Esophagus muscularis mucosa (tissue), 4 donors: ENCODE results near the gene CREBZF. TPM values are rescaled to one million over a fixed set of nuclear protein-coding genes. Genes with fewer than 3 reads are reported as not detected.
"Not testable (repeated sequence)": the region's sequence is repeated elsewhere in the genome, so short reads cannot be mapped to it uniquely, and the experiment has no call there.

Experiments
- DNase-seq: peaks from one replicate; pipeline ENCODE4 v3.0.0-alpha.2; 2017; ENCODE audit errors: extremely low spot score
- H3K27ac ChIP-seq, 4 donors: fragments of 200-600 bp; sonication (generic); replicated peaks in 1 of 4; 1 replicate in 3 of 4; 2 replicates in 1 of 4; pipeline ENCODE4 v1.5.1; 2016 to 2019; ENCODE audit warnings: mild to moderate bottlenecking in 1 of 4
- H3K27me3 ChIP-seq, 4 donors: fragments of 200-600 bp; sonication (generic); one replicate each; pipeline versions ENCODE4 v1.5.1 to v1.6.0; 2016 to 2019
- H3K36me3 ChIP-seq, 4 donors: fragments of 200-600 bp; sonication (generic); one replicate each; pipeline ENCODE4 v1.5.1; 2016 to 2019
- H3K4me1 ChIP-seq, 4 donors: fragments of 200-600 bp; sonication (generic); one replicate each; pipeline ENCODE4 v1.5.1; 2016 to 2019
- H3K4me3 ChIP-seq, 4 donors: fragments of 200-600 bp; sonication (generic); 1 replicate in 2 of 4; 2 replicates in 2 of 4; pipeline ENCODE4 v1.5.1; 2016 to 2019; ENCODE audit warnings: mild to moderate bottlenecking in 4 of 4, moderate library complexity in 1 of 4
- H3K9me3 ChIP-seq, 4 donors: fragments of 200-600 bp; sonication (generic); 1 replicate in 3 of 4; 2 replicates in 1 of 4; pipeline ENCODE4 v1.5.1; 2016 to 2019
- CTCF ChIP-seq, 3 experiments: fragments of 200-600 bp in 2 of 3; fragments of 450-650 bp in 1 of 3; sonication (generic) in 2 of 3; IDR thresholded peaks; one replicate each; pipeline ENCODE4 v1.5.1; 2017 to 2019; ENCODE audit warnings: antibody characterized with exemption in 3 of 3, mild to moderate bottlenecking in 2 of 3, moderate library complexity in 1 of 3
- EP300 ChIP-seq: sonication (generic); formaldehyde crosslinking; IDR thresholded peaks from one replicate; pipeline ENCODE4 v1.6.1; 2017; ENCODE audit warnings: antibody characterized with exemption
- POLR2A ChIP-seq: fragments of 450-650 bp; IDR thresholded peaks from one replicate; pipeline ENCODE4 v1.6.1; 2017; ENCODE audit warnings: antibody characterized with exemption, moderate library complexity, mild to moderate bottlenecking, low read depth
- POLR2AphosphoS5 ChIP-seq, 2 donors: sonication (generic); formaldehyde crosslinking; IDR thresholded peaks; one replicate each; pipeline ENCODE4 v1.6.1; 2017; ENCODE audit warnings: antibody characterized with exemption in 2 of 2
- WGBS: methylation state at CpG from one replicate; pipeline ENCODE4 v1.1.5; 2018; 5-methylcytosine and 5-hydroxymethylcytosine counted together
- intact Hi-C: fragments of 100-400 bp; cut with DNase I; formaldehyde crosslinking; loops from one replicate; pipeline ENCODE4 v1.15.1; 2023
- total RNA-seq, 4 donors: library from RNA; depleted of rRNA; stranded (reverse); fragments of >200 nt; gene quantifications; one replicate each; pipeline versions ENCODE4 v1.1.0 to v1.2.1, GENCODE V29; 2016

CREBZF gene
- total RNA-seq, 4 donors from 2014 or later: 34.8 to 60.6 (median 37.0) TPM

- no peak for DNase-seq
- Histone ChIP-seq H3K4me3 (no peak overlapping the region), H3K4me1 (peaks cover 11 to 31% (median 25%) of the 10 kb centered on the region in 4 donors), H3K27me3 (no peaks in the 10 kb centered on the region), H3K9me3 (no peaks in the 10 kb centered on the region), H3K27ac (no peak overlapping the region), H3K36me3 (no peaks in the 10 kb centered on the region)
- no peak for TF ChIP-seq POLR2AphosphoS5 (IDR thresholded peaks at IDR 0.05)
- TF ChIP-seq EP300: no peak
- no peak for TF ChIP-seq CTCF (IDR thresholded peaks at IDR 0.05)
- TF ChIP-seq POLR2A: no peak
- intact Hi-C loops: no loop called here
- WGBS: 91% methylated on average over 1 of the region's 1 CpG
These were observed 16.0 kb upstream of the CREBZF start for GRCh38 chr11:85680897-85681296.

- H3K4me1 ChIP-seq: peaks cover 0 to 19% (median 14%) of the 10 kb centered on the region in 4 donors
- H3K4me3 ChIP-seq: no peak overlapping the region
- WGBS: 68% methylated on average over 4 of the region's 4 CpGs
- TF ChIP-seq EP300 (no peak), POLR2A (no peak), CTCF (IDR thresholded peaks at IDR 0.05) (no peak), POLR2AphosphoS5 (IDR thresholded peaks at IDR 0.05) (no peak)
- H3K27ac ChIP-seq: no peak overlapping the region
- H3K36me3 ChIP-seq: no peaks in the 10 kb centered on the region
- DNase-seq: no peak
- H3K9me3 ChIP-seq: no peaks in the 10 kb centered on the region
- intact Hi-C loops: no loop called here
- no peaks in the 10 kb centered on the region for H3K27me3 ChIP-seq
These were observed 14.6 kb upstream of the CREBZF start for GRCh38 chr11:85679576-85679975.

- Histone ChIP-seq H3K36me3 (no peaks in the 10 kb centered on the region), H3K27ac (no peak overlapping the region), H3K4me1 (no peaks in the 10 kb centered on the region), H3K9me3 (no peaks in the 10 kb centered on the region), H3K27me3 (no peaks in the 10 kb centered on the region), H3K4me3 (no peak overlapping the region)
- TF ChIP-seq POLR2A (no peak), CTCF (IDR thresholded peaks at IDR 0.05) (no peak), EP300 (no peak), POLR2AphosphoS5 (IDR thresholded peaks at IDR 0.05) (no peak)
- intact Hi-C loops: no loop called here
- DNase-seq: no peak
- 92% methylated on average over 3 of the region's 3 CpGs for WGBS
These were observed 8.5 kb upstream of the CREBZF start for GRCh38 chr11:85673393-85673792.

- H3K9me3 ChIP-seq: no peaks in the 10 kb centered on the region
- H3K36me3 ChIP-seq: no peaks in the 10 kb centered on the region
- no peak overlapping the region for H3K4me3 ChIP-seq
- no peaks in the 10 kb centered on the region for H3K4me1 ChIP-seq
- H3K27me3 ChIP-seq: no peaks in the 10 kb centered on the region
- TF ChIP-seq EP300 (no peak), CTCF (IDR thresholded peaks at IDR 0.05) (no peak), POLR2AphosphoS5 (IDR thresholded peaks at IDR 0.05) (no peak), POLR2A (no peak)
- no peak for DNase-seq
- intact Hi-C loops: no loop called here
- WGBS: 85% methylated on average over 8 of the region's 8 CpGs
- no peak overlapping the region for H3K27ac ChIP-seq
These were observed 7.4 kb upstream of the CREBZF start for GRCh38 chr11:85672105-85672902.

- H3K27me3 ChIP-seq, intact Hi-C loops, DNase-seq: not testable (repeated sequence)
These were observed 6.2 kb upstream of the CREBZF start for GRCh38 chr11:85670949-85671663.

More at GRCh38 chr11:85670949-85671663, 6.2 kb upstream of the CREBZF start:
- not testable (repeated sequence) for H3K4me1 ChIP-seq, H3K9me3 ChIP-seq, H3K27ac ChIP-seq, H3K36me3 ChIP-seq, H3K4me3 ChIP-seq
